Activated CD4-positive, alpha-beta T cell treated with anti-CD3 and anti-CD28 coated beads for 24 hours (primary cell): Measurements from ENCODE around the gene SRD5A2.

Experiments
- DNase-seq, 2 donors: peaks; one replicate each; pipeline ENCODE4 v3.0.0-alpha.2; 2020; ENCODE audit warnings: low read depth in 2 of 2

SRD5A2 gene, protein sequence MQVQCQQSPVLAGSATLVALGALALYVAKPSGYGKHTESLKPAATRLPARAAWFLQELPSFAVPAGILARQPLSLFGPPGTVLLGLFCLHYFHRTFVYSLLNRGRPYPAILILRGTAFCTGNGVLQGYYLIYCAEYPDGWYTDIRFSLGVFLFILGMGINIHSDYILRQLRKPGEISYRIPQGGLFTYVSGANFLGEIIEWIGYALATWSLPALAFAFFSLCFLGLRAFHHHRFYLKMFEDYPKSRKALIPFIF

DNA sequence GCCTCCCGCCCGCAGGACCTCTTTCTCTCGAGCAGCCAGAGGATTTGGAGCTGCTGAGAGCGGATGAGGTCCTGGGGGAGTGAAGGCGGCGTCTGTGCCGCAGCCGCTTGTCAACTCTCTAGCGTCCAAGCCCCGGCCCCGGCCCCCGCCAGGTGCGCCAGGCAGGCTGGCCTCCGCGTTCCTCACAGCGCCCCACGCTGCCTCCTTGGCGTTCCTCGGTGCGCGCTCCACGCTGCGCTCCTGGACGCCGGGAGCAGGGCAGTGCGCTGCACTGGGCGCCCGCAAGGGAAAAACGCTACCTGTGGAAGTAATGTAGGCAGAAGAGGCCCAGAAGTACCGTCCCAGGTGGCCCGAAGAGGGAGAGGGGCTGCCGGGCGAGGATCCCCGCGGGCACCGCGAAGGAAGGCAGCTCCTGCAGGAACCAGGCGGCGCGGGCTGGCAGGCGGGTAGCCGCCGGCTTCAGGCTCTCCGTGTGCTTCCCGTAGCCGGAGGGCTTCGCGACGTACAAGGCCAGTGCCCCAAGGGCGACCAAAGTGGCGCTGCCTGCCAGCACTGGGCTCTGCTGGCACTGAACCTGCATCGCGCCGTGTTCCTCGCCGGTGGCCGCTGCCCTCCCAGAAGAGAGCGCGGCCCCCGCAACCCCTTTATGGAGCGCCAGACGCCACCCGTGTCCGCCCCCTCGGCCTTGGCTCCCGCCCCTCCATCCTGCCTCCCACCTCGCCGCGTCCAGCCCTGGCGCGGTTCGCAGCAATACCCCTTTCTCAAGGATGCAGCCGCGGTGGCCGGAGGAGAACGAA, at the start of gene SRD5A2:
TSS of gene SRD5A2 (minus strand) at position 618 of the 797 bp plus-strand sequence. CDS start at position 580, 38 bp downstream.
- no peak for DNase-seq

DNA sequence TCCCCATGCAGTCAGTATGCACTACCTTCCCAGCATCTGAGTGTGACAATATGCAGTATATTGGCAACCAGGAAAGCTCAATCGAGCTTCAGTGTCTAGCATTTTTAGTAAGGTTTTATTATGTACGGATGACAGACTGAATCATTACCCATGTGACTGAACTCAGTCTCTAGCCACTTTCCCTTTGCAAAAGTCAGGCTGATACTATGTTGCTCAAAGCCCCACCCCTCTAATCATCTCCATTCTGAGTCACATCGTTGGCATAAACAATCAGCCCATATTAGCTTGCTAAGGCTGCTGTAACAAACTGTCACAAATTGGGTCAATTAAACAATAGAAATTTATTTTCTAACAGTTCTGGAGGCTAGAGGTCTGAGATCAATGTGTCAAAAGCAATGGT, 25.8 kb upstream of the SRD5A2 start:
- no peak for DNase-seq

DNA sequence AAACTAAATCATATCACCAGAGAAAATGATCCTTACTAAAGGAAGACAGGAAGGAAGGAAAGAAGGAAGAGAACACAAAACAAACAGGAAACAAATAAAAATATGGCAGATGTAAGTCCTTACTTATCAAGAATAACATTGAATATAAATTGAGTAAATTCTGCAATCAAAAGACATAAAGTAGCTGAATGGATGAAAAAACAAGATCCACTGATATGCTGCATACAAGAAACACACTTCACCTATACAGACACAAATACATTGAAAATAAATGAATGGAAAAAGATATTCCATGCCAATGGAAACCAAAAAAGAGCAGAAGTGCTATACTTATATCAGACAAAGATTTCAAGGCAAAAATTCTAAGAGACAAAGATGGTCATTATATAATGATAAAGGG, 18.0 kb upstream of the SRD5A2 start:
- DNase-seq, result no peak

DNA sequence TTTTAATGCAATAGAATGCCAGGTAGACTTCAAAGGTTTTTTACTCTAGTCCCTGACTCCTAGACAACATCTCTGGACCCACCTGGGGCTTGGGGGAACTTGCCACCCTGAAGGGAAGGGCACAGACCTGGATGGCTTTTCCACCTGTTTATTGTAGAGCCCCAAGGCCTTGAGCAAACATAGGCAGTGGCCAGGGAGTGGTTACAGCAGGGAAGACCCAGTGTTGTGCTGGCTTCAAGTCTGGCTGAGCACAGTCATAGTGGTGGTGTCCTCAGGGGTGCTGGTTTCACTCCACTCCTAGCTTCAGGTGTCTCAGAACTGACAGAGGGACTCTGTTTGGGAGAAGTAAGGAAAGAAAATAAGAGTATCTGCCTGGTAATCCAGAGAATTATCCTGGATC, 5.5 kb upstream of the SRD5A2 start:
- no peak for DNase-seq

DNA sequence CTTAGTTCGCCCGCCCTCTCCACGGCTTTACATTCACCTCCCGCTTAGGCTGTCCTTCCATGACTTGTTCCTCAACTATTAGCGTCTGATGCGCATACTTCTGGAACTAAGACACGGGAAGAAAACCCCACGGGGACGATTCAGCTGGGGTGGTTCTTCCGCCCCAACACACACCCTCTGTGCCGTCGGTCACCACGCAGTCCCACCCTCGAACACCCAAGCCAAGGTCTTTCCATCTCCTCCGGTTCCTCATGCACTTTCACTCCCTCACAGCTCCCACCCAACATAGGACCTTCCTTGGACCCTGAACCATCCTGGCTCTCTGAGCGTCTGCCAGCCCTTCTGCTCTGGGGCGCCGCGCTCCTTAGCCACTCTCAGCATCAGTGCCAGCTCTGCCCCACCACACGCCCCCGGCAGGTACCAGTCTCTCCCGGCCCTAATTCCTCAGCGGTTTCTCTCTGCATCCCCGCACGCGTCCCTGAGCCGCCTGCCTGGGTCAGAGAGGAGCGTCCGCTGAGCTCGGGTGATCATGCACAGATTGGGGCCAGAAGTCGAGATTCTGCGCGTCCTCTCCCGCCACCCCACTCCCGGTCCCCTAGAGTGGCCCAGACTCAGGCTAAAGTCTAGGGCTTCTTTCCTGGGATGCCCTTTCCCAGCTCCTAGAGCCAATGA, 522 bp upstream of the SRD5A2 start:
- DNase-seq, result no peak

DNA sequence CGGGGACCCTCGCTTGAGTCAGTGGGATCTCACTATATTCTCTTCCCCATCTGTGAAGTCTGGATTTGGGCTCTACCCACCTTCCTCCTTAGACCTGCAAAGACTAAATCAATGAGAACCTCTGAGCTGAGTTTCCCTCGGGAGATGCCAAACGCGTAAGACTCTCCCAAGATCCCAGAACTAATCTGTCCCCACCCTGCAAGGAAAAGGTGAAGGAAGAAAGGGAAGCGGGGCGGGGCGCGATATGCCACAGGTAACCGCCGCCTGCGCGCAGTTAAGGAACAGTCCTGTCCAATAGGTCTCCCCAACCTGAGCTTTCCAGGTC, 780 bp downstream of the SRD5A2 start:
- DNase-seq, result no peak

DNA sequence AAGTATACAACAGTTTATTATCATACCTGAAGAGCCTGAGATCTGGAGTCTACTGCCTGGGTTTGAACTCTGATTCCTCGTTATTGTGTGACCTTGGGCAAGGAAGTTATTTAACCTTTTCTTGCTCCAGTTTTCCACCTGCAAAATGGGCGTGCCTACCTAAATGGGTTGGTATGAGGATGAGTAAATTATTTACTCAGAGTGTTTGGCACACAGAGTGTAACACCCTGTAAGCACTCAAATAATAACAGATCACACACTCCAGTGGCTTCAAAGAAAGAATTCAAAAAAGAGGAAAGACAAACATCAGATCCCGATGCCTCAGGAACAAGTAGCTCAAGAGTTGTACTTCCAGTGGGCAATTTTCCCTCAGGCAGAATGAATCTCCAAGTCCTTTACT, 2.4 kb downstream of the SRD5A2 start:
- no peak for DNase-seq

DNA sequence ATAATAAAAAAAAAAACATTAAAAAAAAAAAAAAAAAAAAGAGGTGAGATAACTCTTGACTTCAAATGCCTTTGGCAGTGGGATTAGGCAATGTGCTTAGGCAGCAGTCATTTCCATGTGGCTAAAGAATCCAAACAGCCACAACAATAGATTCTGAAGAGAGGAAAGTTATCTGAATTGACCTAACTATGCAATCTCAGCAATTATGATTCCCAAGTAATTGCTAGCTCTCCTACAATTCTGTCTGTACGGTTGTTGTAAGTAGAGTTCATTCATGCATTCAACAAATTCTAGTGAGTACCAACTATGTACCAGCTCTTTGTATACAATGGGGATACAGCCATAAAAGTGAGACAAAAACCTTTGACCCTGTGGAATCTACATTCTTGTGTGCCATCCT, 3.6 kb downstream of the SRD5A2 start:
- no peak for DNase-seq

DNA sequence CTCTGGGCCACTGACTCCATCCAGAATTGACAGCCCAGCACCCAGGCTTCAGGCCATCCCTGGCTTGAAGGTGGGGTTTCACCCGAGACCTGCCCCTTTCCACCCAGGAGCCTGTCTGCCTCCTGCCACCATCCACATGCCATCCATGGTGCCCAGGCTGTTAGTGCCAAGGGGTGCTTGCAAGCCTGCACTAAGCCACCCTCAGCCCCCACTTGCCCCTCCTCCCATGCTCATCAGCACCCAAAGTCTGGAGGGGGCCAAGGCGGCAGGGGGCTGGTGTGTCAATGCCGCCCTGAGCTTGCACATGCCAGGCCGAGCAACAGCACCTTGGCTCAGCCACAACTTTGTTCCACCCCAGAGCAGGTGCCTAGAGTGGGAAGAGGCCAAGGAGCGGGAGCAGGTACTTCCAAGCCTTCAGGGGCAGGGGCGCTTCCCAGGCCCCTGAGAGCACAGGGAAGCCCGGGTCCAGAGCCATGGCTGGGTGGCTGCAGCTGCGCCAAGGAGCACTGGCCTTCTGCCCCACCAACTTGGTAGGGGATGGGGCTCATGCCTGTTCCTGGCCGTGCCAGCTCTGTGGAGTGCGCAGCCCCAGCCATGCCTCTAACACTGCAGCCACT, 12.0 kb downstream of the SRD5A2 start:
- DNase-seq, result no peak

DNA sequence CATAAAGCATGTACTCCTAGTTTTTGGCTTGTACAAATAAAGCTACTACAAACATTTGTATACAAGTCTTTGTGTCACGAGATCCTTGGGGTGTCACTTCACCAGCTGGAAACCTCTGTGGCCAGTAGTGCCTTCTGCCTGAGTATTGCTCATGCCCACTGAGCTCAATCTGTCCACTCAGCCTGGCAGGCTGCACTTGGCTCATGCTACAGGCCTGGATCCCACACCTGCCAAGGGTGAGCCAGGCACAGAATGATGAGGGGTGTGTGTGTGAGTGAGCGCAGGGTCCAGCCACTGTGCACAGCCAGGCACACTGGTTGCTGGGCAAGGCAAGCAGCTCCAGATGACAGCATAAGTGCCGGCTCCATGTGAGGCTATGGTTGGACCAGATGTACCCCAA, 13.1 kb downstream of the SRD5A2 start:
- DNase-seq, result no peak

DNA sequence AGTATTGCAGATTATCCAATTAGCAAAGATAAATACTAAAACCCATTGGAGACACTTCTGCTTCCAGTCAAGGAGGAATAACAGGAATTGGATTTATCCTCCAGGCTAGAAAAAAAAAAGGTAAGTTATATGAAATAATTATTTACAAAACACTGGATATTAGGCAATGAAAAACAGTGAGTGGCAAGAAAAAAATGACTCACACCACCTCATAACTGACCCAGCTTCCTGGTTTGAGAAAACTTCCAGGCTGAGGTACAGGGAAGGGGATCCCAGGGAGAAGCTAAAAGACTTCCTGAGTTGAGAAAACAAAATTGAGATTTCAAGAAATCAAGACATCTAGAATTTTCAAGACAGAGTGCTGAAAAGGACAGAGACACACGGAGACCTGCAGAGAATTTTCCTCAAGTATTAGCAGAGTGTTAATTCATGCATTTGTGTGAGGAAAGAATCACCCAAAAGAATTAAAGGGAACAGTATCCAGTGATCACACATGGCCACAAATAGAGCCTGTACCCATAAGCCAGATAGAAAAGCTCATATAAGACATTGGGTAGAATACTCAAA, 17.4 kb downstream of the SRD5A2 start:
- no peak for DNase-seq

DNA sequence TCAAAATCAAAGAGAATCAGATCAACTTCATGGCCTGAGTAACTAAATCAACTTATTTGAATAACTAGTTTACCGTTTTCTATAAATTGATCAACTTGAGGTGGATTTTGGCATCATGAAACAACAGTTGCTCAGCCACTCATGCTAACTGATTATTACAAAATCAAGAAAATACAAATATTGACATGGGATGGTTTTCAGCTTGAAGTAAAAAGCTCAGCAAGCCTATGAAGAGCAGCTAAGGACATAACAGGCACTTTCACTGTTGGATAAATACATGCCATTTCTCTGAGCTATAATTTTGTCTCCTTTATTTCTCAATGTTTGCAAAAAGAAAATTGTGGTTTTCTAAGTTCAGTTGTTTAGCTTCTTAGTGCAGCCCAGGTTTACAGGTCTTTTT, 18.9 kb downstream of the SRD5A2 start:
- no peak for DNase-seq

DNA sequence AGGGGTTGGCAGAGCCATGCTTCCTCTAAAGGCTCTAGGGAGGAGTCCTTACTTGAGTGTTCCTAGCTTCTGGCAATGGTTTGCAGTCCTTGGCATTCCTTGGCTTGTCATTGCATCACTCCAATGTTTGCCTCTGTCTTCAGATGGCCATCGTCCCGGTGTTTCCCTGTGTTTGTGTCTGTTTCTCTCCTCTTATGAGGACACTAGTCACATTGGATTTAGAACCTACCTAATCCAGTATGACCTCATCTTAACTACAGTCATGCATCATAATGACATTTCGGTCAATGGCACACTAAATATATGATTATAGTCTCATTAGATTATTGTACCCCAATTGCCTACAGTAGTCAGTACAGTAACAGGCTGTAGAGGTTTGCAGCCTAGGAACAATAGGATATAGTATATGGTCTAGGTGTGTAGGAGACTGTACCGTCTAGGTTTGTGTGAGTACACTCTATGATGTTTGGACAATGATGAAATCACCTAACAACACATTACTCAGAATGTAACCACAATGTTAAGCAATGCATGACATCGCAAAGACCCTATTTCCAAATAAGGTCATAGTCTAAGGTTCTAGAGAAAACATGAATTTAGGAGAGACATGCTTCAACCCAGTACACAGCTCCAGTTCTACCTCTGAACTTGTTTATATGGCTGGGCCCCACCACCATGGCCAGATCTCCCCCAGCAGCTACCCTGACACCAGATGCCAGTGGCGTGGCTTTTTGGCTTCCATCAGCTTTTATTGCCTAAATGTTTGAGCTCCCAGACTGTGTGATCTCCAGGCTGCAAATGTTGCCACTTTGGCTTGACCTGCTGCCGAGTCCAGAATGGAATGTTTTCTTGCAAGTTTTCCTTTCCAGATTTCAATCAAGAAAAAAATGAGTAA, 22.1 kb downstream of the SRD5A2 start:
- no peak for DNase-seq

DNA sequence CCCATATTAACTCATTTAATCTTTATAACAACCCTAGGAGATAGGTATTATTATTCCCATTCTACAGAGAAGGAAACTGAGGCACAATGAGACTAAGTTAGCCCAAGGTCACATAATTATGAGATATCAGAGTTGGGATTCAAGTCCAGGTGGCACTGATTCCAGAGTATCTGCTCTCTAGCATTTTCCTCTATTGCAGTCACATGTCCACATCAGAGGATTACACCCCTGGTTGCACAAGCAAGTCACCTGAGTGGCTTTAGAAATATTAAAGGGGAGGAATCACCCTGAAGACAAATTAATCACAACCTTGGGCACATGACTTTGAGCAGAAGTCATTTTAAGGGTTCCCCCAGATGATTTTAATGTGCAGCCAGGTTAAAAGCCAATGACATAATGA, 23.8 kb downstream of the SRD5A2 start:
- no peak for DNase-seq

DNA sequence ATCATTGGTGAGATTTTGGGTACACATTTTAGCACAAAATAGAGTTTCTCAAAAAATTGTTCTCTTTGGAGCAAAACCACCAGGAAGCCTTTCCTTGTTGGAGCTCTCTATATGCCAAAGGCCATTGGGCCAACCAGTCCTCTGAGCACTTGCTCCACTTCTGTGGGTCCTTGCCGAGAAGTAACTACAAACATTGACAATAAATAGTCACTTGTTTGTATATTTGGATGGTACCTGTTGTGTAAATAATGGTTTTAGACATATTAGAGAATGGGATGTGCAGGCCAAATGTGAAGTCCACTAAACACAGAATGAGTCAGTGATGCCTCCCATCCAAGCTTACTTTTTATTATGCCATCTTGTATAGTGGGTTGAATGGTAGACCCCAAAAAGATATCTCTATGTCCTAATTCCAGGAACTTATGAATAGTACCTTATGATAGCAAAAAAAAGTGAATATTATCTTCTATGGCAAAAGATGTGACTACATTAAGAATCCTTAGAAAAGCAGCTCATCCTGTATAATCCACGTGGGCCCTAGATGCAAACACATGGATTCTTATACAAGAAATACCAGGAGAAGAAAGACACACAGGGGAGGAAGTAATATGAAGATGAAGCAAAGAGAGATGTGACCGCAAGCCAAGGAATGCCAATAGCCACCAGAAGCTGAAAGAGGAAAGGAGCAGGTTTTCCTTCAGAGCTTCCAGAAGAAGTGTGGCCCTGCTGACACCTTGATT, 24.6 kb downstream of the SRD5A2 start:
- DNase-seq, result no peak

DNA sequence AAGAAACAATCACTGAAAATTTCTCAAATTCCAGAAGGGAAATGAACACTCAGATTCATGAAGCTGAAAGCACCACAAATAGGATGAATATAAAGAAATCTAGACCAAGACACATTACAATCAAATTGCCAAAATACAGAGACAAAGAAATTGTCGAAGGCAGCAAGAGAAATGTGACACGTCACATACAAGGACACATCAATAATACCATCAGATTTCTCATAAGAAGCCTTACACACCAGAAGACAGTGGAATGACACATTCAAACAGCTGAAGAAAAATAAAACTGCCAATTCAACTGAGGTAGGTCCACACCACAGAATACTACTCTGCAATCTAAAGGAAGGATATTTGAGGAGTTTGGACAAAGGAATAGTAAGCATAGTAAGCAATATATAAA, 27.4 kb downstream of the SRD5A2 start:
- no peak for DNase-seq

DNA sequence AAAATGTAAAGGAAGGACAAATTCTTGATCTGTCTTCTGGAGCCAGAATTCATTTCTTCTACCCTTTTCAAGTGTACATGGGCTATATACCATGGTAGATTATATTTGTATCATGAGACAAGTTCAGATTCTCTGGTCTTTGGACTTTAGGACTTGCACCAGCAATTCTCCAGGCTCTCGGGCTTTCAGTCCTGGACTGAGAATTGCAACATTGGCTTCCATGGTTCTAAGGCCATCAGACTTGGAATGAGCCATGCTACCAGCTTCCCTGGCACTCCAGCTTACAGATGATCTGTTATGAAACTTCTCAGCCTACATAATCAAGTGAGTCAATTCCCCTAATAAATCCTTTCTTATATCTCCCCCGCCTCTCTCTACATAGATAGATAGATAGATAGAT, 33.3 kb downstream of the SRD5A2 start:
- no peak for DNase-seq

DNA sequence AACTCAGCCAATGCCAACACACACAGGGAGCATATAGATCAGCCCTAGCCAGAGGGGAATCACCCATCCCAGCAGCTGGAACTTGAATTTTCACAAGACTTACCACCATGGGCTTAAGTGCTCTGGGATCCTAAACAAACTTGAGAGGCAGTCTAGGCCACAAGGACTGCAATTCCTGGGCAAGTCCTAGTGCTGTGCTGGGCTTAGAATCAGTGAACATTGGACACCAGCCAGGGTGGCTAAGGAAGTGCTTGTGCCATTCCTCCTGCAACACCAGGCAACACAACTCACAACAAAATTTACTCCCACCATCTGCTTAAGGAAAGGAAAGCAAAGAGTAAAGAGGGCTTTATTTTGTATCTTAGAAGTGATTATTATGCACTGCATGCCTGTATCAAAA, 38.9 kb downstream of the SRD5A2 start:
- no peak for DNase-seq

DNA sequence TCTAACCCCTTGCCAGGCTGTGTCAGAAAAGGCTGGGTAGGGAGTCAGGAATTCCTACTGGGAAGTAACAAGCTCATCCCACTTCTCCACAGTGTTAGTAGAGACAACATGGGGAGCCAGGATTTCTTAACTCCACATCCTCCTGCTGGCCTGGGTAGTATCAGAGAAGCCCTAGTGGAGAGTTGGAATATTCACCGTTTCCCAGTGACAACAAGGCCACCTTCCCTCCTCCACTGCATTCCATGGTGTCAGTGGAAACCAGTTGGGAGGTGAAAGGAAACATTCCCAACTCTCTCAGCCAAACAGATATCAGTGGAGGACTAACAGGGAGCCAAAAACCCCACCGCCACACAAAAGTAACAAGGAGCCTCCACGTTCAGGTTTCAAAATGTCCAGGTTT, 41.2 kb downstream of the SRD5A2 start:
- no peak for DNase-seq

DNA sequence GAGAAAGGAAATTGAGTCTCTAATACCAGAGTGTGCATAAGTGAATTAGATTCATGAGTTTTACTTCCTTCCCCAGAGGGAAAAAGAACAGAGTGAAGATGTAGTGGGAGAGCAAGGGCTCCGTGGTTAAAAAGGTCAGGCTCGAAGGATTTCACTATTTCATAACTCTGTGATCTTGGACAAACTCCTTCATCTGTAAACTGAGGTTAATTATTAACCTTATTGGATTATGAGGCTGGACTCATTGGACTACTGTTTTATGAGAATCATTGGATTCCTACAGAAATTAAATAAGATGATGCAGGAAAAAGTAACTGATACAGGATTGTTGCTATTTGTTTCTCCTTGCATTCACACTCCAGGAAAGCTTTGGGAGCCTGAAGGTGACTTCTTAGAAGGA, 45.0 kb downstream of the SRD5A2 start:
- DNase-seq, result no peak

DNA sequence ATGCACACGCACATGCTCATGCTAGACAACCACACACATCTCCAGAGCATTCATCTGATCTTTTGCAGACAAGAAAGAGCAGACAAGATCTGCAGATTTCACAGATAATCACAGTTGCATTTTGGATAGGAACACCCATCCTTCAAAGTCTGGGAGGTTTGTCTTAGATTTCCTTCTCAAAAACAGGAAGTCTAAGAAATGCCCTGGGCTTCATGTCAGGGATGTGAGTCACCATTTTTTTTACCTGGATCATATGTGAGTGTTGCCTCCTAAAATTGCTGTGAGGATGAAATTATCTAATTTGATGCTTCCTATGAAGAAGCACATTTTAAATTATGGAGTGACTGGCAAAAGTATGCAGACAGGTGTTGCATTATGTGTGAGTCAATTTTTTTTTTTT, 46.1 kb downstream of the SRD5A2 start:
- no peak for DNase-seq
